Smooth muscle cell (in vitro differentiated cells): ENCODE measurements around the gene ZNF784. TPM values are rescaled to one million over a fixed set of nuclear protein-coding genes. Genes with fewer than 3 reads are reported as not detected.
"Not testable (repeated sequence)": the region's sequence is repeated elsewhere in the genome, so short reads cannot be mapped to it uniquely, and the experiment has no call there.

Experiments
- DNase-seq: peaks from one replicate; lab custom pipeline; 2025; ENCODE audit not compliant: unreplicated experiment; lab: John Stamatoyannopoulos, UW
- H2AFZ ChIP-seq: fragments of 200-600 bp; sonication (generic); 2 replicates; pipeline ENCODE4 v1.6.0; 2016; ENCODE audit warnings: antibody characterized with exemption, low read depth, mild to moderate bottlenecking
- H3F3A ChIP-seq: fragments of 200-600 bp; sonication (generic); 2 replicates; pipeline ENCODE4 v1.6.0; 2017; ENCODE audit warnings: antibody characterized with exemption, low read depth
- H3K27ac ChIP-seq: fragments of 200-600 bp; sonication (generic); 2 replicates; pipeline ENCODE4 v1.5.1; 2016; ENCODE audit warnings: low read depth, mild to moderate bottlenecking
- H3K27me3 ChIP-seq: fragments of 200-600 bp; sonication (generic); 2 replicates; pipeline ENCODE4 v1.6.1; 2016; ENCODE audit warnings: low read depth, mild to moderate bottlenecking
- H3K36me3 ChIP-seq: fragments of 200-600 bp; sonication (generic); 2 replicates; pipeline ENCODE4 v1.5.1; 2016; ENCODE audit warnings: low read depth
- H3K4me1 ChIP-seq: fragments of 200-600 bp; sonication (generic); 2 replicates; pipeline ENCODE4 v1.5.1; 2016; ENCODE audit warnings: low read depth
- H3K4me2 ChIP-seq: fragments of 200-600 bp; sonication (generic); 2 replicates; pipeline ENCODE4 v1.6.0; 2016; ENCODE audit warnings: mild to moderate bottlenecking
- H3K4me3 ChIP-seq: fragments of 200-600 bp; sonication (generic); 2 replicates; pipeline ENCODE4 v1.5.1; 2016; ENCODE audit warnings: mild to moderate bottlenecking
- H3K79me2 ChIP-seq: fragments of 200-600 bp; sonication (generic); 2 replicates; pipeline ENCODE4 v1.6.0; 2016; ENCODE audit warnings: low read depth, mild to moderate bottlenecking
- H3K9ac ChIP-seq: fragments of 200-600 bp; sonication (generic); 2 replicates; pipeline ENCODE4 v1.6.0; 2016; ENCODE audit warnings: low read depth
- H3K9me3 ChIP-seq: fragments of 200-600 bp; sonication (generic); replicated peaks from 2 replicates; pipeline ENCODE4 v1.5.1; 2016; ENCODE audit warnings: low read depth
- H4K20me1 ChIP-seq: fragments of 200-600 bp; sonication (generic); 2 replicates; pipeline ENCODE4 v1.6.0; 2016; ENCODE audit warnings: low read depth
- CTCF ChIP-seq: fragments of 200-600 bp; sonication (generic); IDR thresholded peaks from 2 replicates; pipeline ENCODE4 v1.5.1; 2017; ENCODE audit warnings: borderline replicate concordance, mild to moderate bottlenecking, antibody characterized with exemption; ENCODE audit not compliant: insufficient read depth, poor library complexity, severe bottlenecking
- WGBS: methylation state at CpG from one replicate; pipeline ENCODE4 v1.1.7; 2016; ENCODE audit warnings: low lambda C conversion rate; 5-methylcytosine and 5-hydroxymethylcytosine counted together
- polyA plus RNA-seq: library from polyadenylated mRNA; unstranded; fragments of >200 nt; fragmentation: Nextera tagmentation; extraction: Ambion mirVana; gene quantifications from 2 replicates; pipeline ENCODE4 v1.2.1, GENCODE V29; 2016
- total RNA-seq: library from RNA; depleted of rRNA; stranded (reverse); fragments of >200 nt; gene quantifications from 2 replicates; pipeline ENCODE4 v1.2.3, GENCODE V29; 2014

The ZNF784 gene
- total and polyA plus RNA-seq, 2 experiments from 2014 or later: 3.1 to 7.3 TPM

- Histone ChIP-seq H4K20me1 (no peaks in the 10 kb centered on the region), H3K79me2 (peaks cover 13% of the 10 kb centered on the region), H3K4me1 (no peaks in the 10 kb centered on the region), H3K27ac (no peak overlapping the region), H3K4me2 (no peak overlapping the region), H3F3A (no peaks in the 10 kb centered on the region), H3K9me3 (no peaks in the 10 kb centered on the region), H2AFZ (no peak overlapping the region), H3K9ac (no peak overlapping the region), H3K27me3 (no peaks in the 10 kb centered on the region), H3K36me3 (no peaks in the 10 kb centered on the region), H3K4me3 (no peak overlapping the region)
- WGBS: over 99% methylated on average over 5 of the region's 5 CpGs
- TF ChIP-seq CTCF: no peak
- no peak for DNase-seq
These were observed 47.6 kb downstream of the ZNF784 start for GRCh38 chr19:55576746-55577145.

GRCh38 chr19:55573929-55574328 lies 50.4 kb downstream of the ZNF784 start:
- H4K20me1 ChIP-seq, H3K9ac ChIP-seq, H3K27ac ChIP-seq, H3K4me2 ChIP-seq, H3K4me3 ChIP-seq, H3K27me3 ChIP-seq, H3K4me1 ChIP-seq, DNase-seq, H3K36me3 ChIP-seq, H3K79me2 ChIP-seq, H3K9me3 ChIP-seq, H3F3A ChIP-seq, H2AFZ ChIP-seq: not testable (repeated sequence)
- 95% methylated on average over 6 of the region's 6 CpGs for WGBS

Other genes starting within 250 kb of the ZNF784 start
- not detected in 2 replicates for gene TMEM190, start 247.7 kb downstream of the ZNF784 start, total RNA-seq
- gene TMEM190, start 247.7 kb downstream of the ZNF784 start, polyA plus RNA-seq: 8.2 and 11.1 TPM in 2 replicates
- gene TMEM238, start 240.3 kb downstream of the ZNF784 start, total RNA-seq: 0.58 and 2.6 TPM in 2 replicates
- 3.3 and 9.3 TPM in 2 replicates for gene TMEM238, start 240.3 kb downstream of the ZNF784 start, polyA plus RNA-seq
- 824 and 1,108 TPM in 2 replicates for gene RPL28, start 238.6 kb downstream of the ZNF784 start, total RNA-seq
- gene RPL28, start 238.6 kb downstream of the ZNF784 start, polyA plus RNA-seq: 515 and 595 TPM in 2 replicates
- 34.8 and 39.9 TPM in 2 replicates for gene UBE2S, start 216.8 kb downstream of the ZNF784 start, total RNA-seq
- gene UBE2S, start 216.8 kb downstream of the ZNF784 start, polyA plus RNA-seq: 162 and 171 TPM in 2 replicates
- not detected in 2 replicates for gene SHISA7, start 181.3 kb downstream of the ZNF784 start, total RNA-seq
- gene SHISA7, start 181.3 kb downstream of the ZNF784 start, polyA plus RNA-seq: not detected in 2 replicates
- gene ISOC2, start 162.9 kb downstream of the ZNF784 start, total RNA-seq: 47.3 and 56.5 TPM in 2 replicates
- 37.3 and 61.4 TPM in 2 replicates for gene ISOC2, start 162.9 kb downstream of the ZNF784 start, polyA plus RNA-seq
- not detected in 2 replicates for gene C19orf85, start 159.8 kb downstream of the ZNF784 start, total RNA-seq
- not detected in 2 replicates for gene C19orf85, start 159.8 kb downstream of the ZNF784 start, polyA plus RNA-seq
- 2.4 and 2.6 TPM in 2 replicates for gene ZNF628, start 147.9 kb downstream of the ZNF784 start, total RNA-seq
- gene ZNF628, start 147.9 kb downstream of the ZNF784 start, polyA plus RNA-seq: 1.3 and 2.0 TPM in 2 replicates
- 14.3 and 17.3 TPM in 2 replicates for gene NAT14, start 139.4 kb downstream of the ZNF784 start, total RNA-seq
- gene NAT14, start 139.4 kb downstream of the ZNF784 start, polyA plus RNA-seq: 67.5 and 72.1 TPM in 2 replicates
- gene SSC5D, start 136.1 kb downstream of the ZNF784 start, total RNA-seq: 3.0 and 3.8 TPM in 2 replicates
- 11.2 and 13.6 TPM in 2 replicates for gene SSC5D, start 136.1 kb downstream of the ZNF784 start, polyA plus RNA-seq
- gene SBK2, start 87.4 kb downstream of the ZNF784 start, total RNA-seq: not detected in 2 replicates
- gene SBK2, start 87.4 kb downstream of the ZNF784 start, polyA plus RNA-seq: not detected in 2 replicates
- gene SBK3, start 79.0 kb downstream of the ZNF784 start, total RNA-seq: not detected in 2 replicates
- 0.37 TPM in 1 of 2 replicates, not detected in the other for gene SBK3, start 79.0 kb downstream of the ZNF784 start, polyA plus RNA-seq
- gene ZNF579, start 43.7 kb downstream of the ZNF784 start, total RNA-seq: 4.2 TPM in 2 replicates
- 15.1 and 15.8 TPM in 2 replicates for gene ZNF579, start 43.7 kb downstream of the ZNF784 start, polyA plus RNA-seq
- 4.6 and 10.4 TPM in 2 replicates for gene FIZ1, start 25.0 kb downstream of the ZNF784 start, total RNA-seq
- gene FIZ1, start 25.0 kb downstream of the ZNF784 start, polyA plus RNA-seq: 16.8 and 17.7 TPM in 2 replicates
- 16.3 and 20.1 TPM in 2 replicates for gene ZNF524, start 24.3 kb downstream of the ZNF784 start, total RNA-seq
- 13.3 and 19.4 TPM in 2 replicates for gene ZNF524, start 24.3 kb downstream of the ZNF784 start, polyA plus RNA-seq
- gene ZNF865, start 18.9 kb downstream of the ZNF784 start, total RNA-seq: 3.0 and 3.8 TPM in 2 replicates
- 1.2 and 2.0 TPM in 2 replicates for gene ZNF865, start 18.9 kb downstream of the ZNF784 start, polyA plus RNA-seq
- 6.2 and 11.9 TPM in 2 replicates for gene ZNF580, start 16.4 kb upstream of the ZNF784 start, total RNA-seq
- gene ZNF580, start 16.4 kb upstream of the ZNF784 start, polyA plus RNA-seq: 68.8 and 76.8 TPM in 2 replicates
- gene ZNF581, start 19.1 kb upstream of the ZNF784 start, total RNA-seq: 6.8 and 10.0 TPM in 2 replicates
- gene ZNF581, start 19.1 kb upstream of the ZNF784 start, polyA plus RNA-seq: 21.4 and 22.0 TPM in 2 replicates
- 6.9 and 7.7 TPM in 2 replicates for gene CCDC106, start 23.6 kb upstream of the ZNF784 start, total RNA-seq
- gene CCDC106, start 23.6 kb upstream of the ZNF784 start, polyA plus RNA-seq: 18.3 and 24.8 TPM in 2 replicates
- 70.7 and 75.0 TPM in 2 replicates for gene U2AF2, start 30.5 kb upstream of the ZNF784 start, total RNA-seq
- gene U2AF2, start 30.5 kb upstream of the ZNF784 start, polyA plus RNA-seq: 8.4 and 14.4 TPM in 2 replicates
- 25.3 and 34.5 TPM in 2 replicates for gene EPN1, start 50.7 kb upstream of the ZNF784 start, total RNA-seq
- gene EPN1, start 50.7 kb upstream of the ZNF784 start, polyA plus RNA-seq: 119 and 121 TPM in 2 replicates
- gene NLRP9, start 113.8 kb upstream of the ZNF784 start, total RNA-seq: not detected in 2 replicates
- gene NLRP9, start 113.8 kb upstream of the ZNF784 start, polyA plus RNA-seq: 0.07 TPM in 1 of 2 replicates, not detected in the other
- gene RFPL4A, start 134.5 kb upstream of the ZNF784 start, total RNA-seq: not detected in 2 replicates
- gene RFPL4A, start 134.5 kb upstream of the ZNF784 start, polyA plus RNA-seq: not detected in 2 replicates
- gene RFPL4AL1, start 144.6 kb upstream of the ZNF784 start, total RNA-seq: not detected in 2 replicates
- gene RFPL4AL1, start 144.6 kb upstream of the ZNF784 start, polyA plus RNA-seq: not detected in 2 replicates
- gene NLRP11, start 207.4 kb upstream of the ZNF784 start, total RNA-seq: not detected in 2 replicates
- gene NLRP11, start 207.4 kb upstream of the ZNF784 start, polyA plus RNA-seq: not detected in 2 replicates
- not detected in 2 replicates for gene NLRP4, start 212.0 kb upstream of the ZNF784 start, total RNA-seq
- not detected in 2 replicates for gene NLRP4, start 212.0 kb upstream of the ZNF784 start, polyA plus RNA-seq